Measurements from ENCODE around the gene TRPM6.
"Not testable (repeated sequence)": the region's sequence is repeated elsewhere in the genome, so short reads cannot be mapped to it uniquely, and the experiment has no call there.

Gene TRPM6

GRCh38 chr9:74887041-74887980 lies at the start of gene TRPM6:
TRPM6 (minus strand) TSS chr9:74887921; CDS start chr9:74887856, 65 bp downstream.
- peak; percentile 70 to 87 (median 74) for DNase-seq

GRCh38 chr9:74935008-74935407 lies 47.3 kb upstream of the TRPM6 start:
- no peak for DNase-seq

- no peak for DNase-seq
These were observed 34.0 kb upstream of the TRPM6 start for GRCh38 chr9:74921737-74922136.

DNA sequence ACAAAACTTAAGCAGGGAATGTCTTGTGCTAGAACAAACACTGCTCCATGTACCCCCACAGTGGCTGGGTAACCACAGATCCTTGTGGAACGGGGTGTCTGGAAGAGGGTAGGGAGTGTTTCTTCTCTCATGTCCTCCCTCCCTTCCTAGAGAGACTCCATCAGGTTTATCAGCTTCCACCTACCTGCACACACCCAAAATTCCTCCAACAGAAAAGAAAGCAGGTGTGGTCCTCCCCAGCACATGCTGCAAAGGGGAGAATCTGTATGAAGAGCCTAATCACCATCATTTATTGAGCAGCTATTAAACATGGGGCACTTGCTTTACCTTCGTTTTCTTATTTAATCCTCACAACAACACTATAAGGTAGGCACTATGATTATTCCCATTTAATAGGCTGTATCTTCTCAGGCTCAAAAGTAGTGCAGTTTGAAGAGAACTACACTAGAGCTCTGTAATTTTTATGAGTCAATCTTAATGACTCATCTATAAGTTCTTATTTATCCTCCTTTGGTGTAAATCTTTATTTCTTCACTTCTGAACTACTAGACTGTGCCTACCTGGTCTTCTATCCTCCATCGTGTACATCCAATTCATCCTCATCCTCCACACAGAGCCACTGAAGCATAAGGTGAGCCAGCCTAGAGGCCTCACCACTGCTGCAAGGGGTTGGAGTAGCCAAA lies 33.4 kb upstream of the TRPM6 start:
- DNase-seq = no peak

GRCh38 chr9:74910036-74910435 lies 22.3 kb upstream of the TRPM6 start:
- DNase-seq = no peak

GRCh38 chr9:74908665-74909064 lies 20.9 kb upstream of the TRPM6 start:
- no peak for DNase-seq

DNA sequence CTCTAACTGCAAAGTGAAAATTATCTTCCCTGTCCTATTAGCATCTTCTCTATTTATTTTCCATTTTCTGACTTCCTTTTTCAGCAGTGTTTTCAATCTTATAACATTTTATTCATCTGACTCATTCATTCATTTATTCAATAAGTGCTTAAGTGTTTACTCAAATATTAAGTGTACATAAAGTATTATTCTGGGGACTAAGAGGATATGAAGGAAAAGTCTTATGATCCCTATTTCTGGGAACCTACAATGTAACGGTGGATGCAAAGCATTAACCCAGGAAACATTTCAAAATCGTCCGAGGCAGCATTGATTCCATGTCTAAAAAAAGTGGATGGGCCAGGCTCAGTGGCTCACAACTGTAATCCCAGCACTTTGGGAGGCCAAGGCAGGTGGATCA lies 19.4 kb upstream of the TRPM6 start:
- no peak for DNase-seq

DNA sequence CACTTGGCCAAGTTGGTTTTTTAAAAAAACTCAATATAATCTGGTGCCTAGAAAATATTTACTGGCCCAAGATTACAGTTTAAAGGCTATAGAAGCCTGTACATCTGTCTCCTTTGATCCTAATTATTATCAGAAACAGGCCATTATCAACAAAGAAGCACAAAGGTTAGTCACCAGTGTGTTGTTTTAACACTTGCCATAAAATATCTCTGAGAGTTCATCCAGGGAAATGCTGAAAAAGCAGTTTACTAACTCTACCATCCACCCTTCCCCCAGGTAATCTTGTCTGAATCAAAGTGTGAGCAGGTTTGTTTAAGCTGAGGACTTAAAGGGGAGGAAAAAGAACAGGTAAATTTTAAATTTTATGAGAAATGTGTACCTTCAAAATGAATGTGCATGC lies 13.3 kb upstream of the TRPM6 start:
- DNase-seq = no peak

DNA sequence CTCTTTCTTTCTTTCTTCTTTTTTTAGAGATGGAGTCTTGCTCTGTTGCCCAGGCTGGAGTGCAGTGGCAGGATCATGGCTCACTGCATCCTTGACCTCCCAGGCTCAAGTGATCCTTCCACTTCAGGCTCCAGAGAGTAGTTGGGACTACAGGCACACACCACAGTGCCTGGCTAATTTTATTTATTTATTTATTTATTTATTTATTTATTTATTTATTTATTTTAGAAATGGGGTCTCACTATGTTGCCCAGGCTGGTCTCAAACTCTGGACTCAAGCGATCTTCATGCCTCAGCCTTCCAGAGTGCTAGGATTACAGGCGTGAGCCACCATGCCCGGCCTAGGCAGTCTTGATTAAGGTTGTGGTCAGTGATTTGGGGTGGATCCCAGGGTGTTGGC lies 728 bp upstream of the TRPM6 start:
- DNase-seq = not testable (repeated sequence)

DNA sequence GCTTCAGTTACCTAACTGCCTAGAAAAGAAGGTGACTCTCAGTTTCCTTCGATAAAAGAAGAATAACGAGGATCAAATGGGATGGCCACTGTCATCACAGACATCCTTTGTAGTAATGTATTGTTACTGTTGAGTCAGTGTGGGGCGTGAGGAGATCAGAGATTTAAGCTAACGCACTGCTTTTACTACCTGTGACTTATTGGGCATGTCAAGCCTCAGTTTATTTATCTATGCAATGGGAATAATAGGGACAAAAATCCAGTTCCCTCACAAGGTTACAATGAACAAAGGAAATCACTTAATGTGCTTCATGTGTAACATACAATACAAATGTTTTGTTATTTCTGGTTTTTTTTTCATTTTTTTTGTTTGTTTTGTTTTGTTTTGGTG lies 255 bp upstream of the TRPM6 start:
- no peak for DNase-seq

DNA sequence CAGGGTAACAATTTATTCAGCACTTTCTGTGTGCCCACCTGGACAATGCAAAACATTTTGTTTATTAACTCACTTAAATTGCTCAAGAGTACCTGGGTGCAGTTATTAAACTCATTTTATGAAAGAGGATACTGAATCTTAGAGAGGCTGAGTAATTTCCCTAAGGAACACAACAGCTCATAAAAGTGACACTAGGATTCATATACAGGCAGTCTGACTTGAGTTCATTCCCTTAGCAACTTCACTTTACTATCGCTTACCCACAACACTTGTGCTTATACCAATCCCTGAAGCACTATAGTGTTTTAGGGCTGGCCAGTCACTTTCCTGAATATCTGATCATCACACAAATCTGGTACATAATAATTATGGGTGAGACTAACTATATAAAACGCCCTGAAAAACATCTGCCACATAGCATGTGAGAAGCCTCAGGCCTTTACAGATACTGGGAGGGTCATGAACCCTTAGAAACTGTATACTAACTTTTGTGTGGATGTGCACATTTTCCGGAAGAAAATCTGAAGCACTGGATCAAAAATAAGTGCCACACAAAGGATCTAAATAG lies 11.3 kb downstream of the TRPM6 start:
- no peak for DNase-seq

GRCh38 chr9:74875656-74876055 lies 12.1 kb downstream of the TRPM6 start:
- no peak for DNase-seq

- DNase-seq = peak in 2 of 3 donors; percentile 6 to 21
These were observed 13.5 kb downstream of the TRPM6 start for GRCh38 chr9:74874220-74874619.

DNA sequence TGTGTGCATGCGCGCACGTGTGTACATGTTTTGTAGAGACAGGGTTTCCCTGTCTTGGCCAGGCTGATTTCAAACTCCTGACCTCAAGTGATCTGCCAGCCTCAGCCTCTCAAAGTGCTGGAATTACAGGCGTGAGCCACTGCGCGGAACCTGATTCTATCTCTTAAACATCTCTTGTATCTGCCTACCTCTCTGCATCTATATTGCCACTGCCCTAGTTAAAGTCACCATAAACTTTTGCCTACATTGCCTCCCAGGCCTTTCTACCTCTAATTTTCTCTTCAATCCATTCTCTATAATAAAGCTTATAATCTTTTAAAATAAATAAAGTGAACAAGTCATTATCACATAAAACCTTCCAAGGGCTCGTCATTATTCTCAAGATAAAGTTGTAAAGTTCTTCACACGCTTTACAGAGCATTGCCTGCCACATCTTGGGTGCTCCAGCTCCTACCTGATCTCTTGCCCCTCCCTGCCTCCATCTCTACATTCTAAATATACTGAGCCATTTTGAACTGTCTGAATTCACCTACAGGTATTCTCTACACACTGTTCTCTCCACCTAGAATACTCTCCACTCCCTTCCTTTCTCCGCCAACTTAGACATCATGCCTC lies 15.0 kb downstream of the TRPM6 start:
- no peak for DNase-seq

- DNase-seq = no peak
These were observed 20.2 kb downstream of the TRPM6 start for GRCh38 chr9:74867483-74867882.

- DNase-seq = no peak
These were observed 22.5 kb downstream of the TRPM6 start for GRCh38 chr9:74865177-74865576.

DNA sequence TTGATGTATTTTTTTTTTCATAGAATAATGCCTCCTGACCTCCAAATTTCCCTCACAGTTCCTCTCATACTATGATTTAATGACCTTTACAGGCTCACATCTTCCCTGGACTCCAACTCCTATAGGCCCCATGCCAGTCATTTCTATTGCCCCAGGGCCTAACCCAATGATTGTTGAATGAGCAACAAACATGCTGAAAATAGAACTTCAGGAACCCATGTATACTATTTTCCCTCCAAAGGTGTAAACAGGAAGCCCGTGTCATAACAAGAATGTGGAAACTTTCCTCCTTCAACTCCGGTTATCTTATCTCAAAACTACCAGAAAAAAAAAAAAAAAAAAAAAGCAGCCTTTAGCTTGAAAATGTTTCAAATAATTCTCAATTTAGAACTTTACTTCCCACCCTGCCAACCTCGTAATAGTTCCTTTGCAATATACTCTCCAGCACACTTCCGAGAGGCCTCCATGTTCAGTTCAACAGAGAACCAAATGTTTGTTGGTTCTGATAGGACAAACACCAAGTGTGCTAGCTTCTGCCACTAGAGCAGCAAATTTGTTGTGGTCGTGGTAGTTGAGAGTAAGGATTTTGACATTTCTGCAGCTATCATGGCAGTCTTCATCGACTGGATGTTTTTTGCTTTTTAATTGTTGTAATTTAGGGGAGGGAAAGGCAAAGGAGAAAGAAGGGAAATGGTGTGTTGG lies 25.8 kb downstream of the TRPM6 start:
- DNase-seq = no peak

DNA sequence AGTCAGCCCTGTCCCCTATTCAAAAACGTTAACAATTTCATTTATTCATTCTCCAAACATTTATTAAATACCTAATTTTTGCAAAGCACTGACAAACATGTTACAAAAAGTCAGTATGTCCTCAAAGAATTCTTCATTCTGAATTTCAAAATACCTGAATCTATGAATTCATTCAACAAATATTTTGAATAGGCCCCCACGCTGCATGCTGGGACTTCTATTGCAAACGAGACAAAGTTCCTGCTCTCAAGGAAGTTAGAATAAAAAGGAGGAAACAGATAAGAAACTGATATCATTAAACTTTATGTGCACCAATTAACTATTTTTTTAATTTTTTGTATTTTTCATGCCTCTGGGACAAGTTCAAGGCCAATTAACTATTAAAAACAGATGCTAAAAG lies 26.6 kb downstream of the TRPM6 start:
- DNase-seq = no peak

DNA sequence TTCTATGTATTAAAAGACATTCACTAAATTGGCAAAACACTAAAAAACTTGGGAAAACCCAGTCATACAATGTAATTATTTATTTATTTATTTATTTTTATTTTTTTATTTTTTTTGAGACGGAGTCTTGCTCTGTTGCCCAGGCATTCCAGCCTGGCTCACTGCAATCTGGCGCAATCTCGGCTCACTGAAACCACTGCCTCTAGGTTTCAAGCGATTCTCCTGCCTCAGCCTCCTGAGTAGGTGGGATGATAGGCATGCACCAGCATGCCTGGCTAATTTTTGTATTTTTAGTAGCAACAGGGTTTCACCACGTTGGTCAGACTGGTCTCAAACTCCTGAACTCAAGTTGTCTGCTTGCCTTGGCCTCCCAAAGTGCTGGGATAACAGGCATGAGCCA lies 27.5 kb downstream of the TRPM6 start:
- DNase-seq = not testable (repeated sequence)

GRCh38 chr9:74859786-74860185 lies 27.9 kb downstream of the TRPM6 start:
- DNase-seq = no peak

- DNase-seq = no peak
These were observed 28.8 kb downstream of the TRPM6 start for GRCh38 chr9:74858751-74859414.

GRCh38 chr9:74856989-74857388 lies 30.7 kb downstream of the TRPM6 start:
- no peak for DNase-seq

Measured in suppressor macrophage treated with lipopolysaccharide for 1 hour (primary cell).